GM19193 (cell line): ENCODE measurements around the gene TALDO1.
A peak's percentile ranks its signal among the peaks of the same experiment; 100 is the strongest.

Source experiments
- POLR2A ChIP-seq: IDR thresholded peaks from 4 replicates; pipeline ENCODE4 v1.6.1; 2011; ENCODE audit not compliant: insufficient read depth, insufficient read length; ENCODE audit errors: extremely low read depth

Gene TALDO1

GRCh38 chr11:746289-747157 lies 741 bp upstream of the TALDO1 start:
- no peak for TF ChIP-seq POLR2A

GRCh38 chr11:748007-748359 lies 719 bp downstream of the TALDO1 start:
- no peak for TF ChIP-seq POLR2A

DNA sequence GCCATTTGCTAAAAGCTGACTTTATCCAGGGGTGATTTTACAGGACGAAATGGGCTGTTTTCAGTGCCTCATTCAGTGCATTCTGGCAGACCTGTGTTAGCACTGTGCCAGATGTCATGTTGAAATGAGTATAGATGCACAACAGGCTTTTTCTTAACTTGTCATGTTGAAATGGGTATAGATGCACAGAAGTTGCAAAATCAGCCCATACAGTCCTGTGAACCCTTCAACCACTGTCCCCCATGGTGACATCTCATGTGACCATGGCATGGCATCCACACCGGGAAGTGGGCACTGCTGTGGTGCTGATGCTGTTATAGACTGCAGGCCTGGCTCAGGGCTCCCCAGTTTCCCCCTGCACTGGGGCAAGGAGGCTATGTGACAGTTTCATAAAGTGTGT lies 2.5 kb downstream of the TALDO1 start:
- TF ChIP-seq POLR2A = no peak

GRCh38 chr11:760236-760635 lies 13.0 kb downstream of the TALDO1 start:
- no peak for TF ChIP-seq POLR2A

DNA sequence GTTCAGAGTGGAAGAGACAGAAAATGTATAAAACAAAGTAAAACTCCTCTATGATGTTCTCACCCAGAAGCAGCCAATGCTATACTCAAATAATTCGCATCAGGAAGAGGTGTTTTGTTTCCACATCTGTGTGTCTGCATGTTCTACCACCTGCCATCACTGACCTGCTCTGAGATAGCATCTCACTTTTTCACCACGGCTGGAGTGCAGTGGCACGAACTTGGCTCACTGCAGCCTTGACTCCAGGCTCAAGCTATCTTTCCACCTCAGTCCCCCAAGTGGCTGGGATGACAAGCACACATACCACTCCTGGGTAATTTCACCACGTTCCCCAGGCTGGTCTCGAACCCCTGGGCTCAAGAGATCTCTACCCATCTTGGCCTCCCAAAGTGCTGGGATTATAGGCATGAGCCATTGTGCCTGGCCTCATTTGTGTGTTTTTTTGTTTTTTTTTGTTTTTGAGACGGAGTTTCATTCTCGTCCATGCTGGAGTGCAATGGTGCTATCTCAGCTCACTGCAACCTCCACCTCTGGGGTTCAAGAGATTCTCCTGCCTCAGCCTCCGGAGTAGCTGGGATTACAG lies 14.4 kb downstream of the TALDO1 start:
- no peak for TF ChIP-seq POLR2A

GRCh38 chr11:762421-763072 lies 15.3 kb downstream of the TALDO1 start:
- TF ChIP-seq POLR2A = no peak

- no peak for TF ChIP-seq POLR2A
Measured at GRCh38 chr11:763073-763463, 15.8 kb downstream of the TALDO1 start.

DNA sequence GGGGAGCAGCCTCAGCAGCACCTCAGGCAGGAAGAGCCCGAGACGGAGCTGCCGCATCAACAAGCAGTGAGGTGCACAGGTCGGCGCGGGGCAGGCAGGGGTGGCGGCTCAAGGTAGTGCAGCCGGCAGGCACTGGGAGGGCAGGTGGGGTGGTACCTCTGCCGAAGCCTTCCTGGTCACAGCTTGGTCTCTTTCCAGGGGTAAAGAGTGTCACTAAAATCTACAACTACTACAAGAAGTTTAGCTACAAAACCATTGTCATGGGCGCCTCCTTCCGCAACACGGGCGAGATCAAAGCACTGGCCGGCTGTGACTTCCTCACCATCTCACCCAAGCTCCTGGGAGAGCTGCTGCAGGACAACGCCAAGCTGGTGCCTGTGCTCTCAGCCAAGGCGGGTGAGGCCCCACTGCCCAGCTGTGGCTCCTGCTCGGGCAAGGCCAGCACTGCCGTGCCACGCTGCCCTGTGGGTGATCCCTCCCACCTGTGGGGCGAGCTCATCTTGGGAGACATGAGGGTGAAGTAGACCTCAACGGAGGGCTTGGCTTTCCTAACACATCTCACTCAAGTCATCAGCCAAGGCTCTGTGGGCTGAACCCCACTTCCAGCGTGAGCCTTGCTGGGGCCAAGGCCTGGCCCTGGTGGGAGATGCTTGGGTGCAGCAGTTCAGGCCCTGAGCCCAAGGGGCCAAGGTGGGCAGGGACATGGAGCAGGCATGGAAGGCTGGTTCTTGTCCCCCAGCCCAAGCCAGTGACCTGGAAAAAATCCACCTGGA lies 16.5 kb downstream of the TALDO1 start:
- TF ChIP-seq POLR2A = peak; percentile 7

DNA sequence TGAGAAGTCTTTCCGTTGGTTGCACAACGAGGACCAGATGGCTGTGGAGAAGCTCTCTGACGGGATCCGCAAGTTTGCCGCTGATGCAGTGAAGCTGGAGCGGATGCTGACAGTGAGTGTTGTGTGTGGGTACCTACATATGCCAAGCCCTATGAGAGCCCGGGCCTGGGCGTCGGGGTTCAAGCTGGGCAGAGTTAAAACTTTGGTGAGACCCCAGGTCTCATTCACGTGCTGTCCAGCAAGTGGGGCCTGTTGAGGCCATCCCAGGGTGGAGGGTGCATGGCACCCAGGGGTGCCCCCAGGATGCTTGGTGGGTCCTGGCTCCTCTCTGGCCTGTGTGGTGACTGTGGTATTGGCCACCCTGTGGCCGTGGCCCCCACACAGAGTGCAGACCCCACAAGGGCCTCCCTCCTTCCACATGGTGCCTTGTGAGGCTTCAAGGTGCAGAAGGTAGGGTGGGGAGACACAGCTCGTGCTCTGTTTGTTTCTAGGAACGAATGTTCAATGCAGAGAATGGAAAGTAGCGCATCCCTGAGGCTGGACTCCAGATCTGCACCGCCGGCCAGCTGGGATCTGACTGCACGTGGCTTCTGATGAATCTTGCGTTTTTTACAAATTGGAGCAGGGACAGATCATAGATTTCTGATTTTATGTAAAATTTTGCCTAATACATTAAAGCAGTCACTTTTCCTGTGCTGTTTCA lies 17.2 kb downstream of the TALDO1 start:
- peak; percentile 8 for TF ChIP-seq POLR2A

DNA sequence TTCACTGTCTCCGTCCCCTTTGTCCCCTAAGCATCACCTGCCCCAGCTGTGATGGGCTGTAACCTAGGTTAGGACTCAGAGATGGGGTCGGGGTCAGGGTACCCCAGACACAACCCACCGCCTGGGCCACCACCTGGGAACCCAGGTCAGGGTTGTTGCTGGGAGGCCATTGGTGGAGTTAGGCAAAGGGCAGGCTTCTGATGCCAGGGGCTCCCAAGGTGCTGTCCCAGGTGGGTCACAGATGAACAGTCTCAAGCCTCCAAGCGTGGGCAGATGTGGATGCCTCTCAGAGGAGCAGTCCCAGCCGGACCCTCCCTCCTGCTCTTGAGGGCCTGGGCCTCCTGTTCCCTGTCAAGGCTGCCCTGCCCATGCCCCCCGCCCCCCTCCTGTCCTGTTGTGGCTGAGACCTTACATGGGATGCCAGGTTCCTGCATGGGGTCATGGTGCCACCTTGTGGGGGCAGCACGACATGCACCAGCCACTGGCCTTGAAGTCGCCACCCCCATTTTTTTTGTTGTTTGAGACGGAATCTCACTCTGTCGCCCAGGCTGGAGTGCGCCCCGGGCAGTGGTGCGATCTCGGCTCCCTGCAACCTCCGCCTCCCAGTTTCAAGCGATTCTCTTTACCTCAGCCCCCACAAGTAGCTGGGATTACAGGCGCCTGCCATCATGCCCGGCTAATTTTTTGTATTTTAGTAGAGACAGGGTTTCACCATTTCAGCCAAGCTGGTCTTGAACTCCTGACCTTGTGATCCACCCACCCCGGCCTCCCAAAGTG lies 17.9 kb downstream of the TALDO1 start:
- no peak for TF ChIP-seq POLR2A

- no peak for TF ChIP-seq POLR2A
Measured at GRCh38 chr11:765802-766091, 18.5 kb downstream of the TALDO1 start.

DNA sequence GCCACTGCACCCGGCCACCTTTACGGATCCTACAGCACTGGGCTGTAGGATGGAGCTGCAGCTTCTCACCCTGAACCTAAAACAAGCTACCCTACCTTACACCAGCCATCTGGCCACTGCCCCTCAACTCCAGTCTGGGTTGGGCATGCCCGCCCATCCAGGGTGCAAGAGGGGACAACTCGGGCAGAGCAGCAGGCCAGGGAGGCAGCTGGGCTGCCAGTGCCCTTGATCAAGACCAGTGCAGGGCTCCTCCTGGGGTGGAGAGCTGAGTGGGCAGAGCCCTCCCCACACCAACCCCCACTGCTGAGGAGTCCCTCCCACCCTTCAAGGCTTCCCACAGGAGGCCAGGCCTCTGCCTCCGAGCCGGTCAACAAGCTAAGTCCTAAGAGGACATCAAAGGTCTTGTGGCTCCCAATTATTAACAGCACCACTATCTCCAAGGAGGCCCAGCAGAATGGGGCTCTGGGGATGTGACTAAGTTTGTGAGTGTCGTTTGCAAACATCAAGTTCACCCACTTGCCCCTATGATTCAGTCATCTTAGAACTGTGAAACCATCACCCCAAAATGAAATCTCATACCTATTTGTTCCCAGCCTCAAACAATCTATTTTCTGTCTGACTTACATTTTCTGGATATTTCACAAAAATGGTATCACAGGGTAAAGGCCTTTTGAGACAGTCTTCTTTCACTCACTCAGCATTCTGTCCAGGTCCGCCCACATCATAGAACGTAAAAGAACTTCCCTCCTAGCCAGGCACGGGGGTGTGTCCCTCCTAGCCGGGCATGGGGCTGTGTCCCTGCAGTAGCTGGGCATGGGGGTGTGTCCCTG lies 19.1 kb downstream of the TALDO1 start:
- peak; percentile 17 for TF ChIP-seq POLR2A

DNA sequence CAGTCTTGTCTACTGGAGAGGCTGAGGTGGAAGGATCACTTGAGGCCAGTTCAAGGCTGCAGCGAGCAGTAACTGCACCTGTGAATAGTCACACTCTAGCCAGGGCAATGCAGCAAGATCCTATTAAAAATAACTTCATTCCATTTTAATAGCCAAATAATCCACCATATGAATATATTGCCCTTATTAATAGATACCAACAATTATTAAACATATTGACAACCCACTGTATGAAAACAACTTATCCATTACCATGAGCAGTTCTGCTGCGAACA lies 19.6 kb downstream of the TALDO1 start:
- no peak for TF ChIP-seq POLR2A
